ENCODE data around the gene CEP41. TPM values are rescaled to one million over a fixed set of nuclear protein-coding genes. Genes with fewer than 3 reads are reported as not detected.

Gene CEP41
- total RNA-seq, 1 donor from 2014 or later: 16.5 TPM

GRCh38 chr7:130390486-130390885 lies 50.3 kb downstream of the CEP41 start:
- H3K4me1 ChIP-seq: peaks cover 17% of the 10 kb centered on the region
- H3K27me3 ChIP-seq: no peaks in the 10 kb centered on the region
- DNase-seq (ENCODE audit: low spot score): no peak
- Mint-ChIP-seq H3K4me3 (no peak overlapping the region), H3K9me3 (peaks cover 15% of the 10 kb centered on the region), H3K27me3 (ENCODE audit: insufficient read depth, low read depth) (no peaks in the 10 kb centered on the region), H3K36me3 (peaks cover 17% of the 10 kb centered on the region), H3K4me1 (peaks cover 50% of the 10 kb centered on the region), H3K27ac (no peak overlapping the region)
- H3K27ac ChIP-seq: no peak overlapping the region
- TF ChIP-seq EZH2phosphoT487 (IDR thresholded peaks at IDR 0.05) (no peak), EZH2 (IDR thresholded peaks at IDR 0.05) (no peak)
- TF ChIP-seq, protein P1, sequence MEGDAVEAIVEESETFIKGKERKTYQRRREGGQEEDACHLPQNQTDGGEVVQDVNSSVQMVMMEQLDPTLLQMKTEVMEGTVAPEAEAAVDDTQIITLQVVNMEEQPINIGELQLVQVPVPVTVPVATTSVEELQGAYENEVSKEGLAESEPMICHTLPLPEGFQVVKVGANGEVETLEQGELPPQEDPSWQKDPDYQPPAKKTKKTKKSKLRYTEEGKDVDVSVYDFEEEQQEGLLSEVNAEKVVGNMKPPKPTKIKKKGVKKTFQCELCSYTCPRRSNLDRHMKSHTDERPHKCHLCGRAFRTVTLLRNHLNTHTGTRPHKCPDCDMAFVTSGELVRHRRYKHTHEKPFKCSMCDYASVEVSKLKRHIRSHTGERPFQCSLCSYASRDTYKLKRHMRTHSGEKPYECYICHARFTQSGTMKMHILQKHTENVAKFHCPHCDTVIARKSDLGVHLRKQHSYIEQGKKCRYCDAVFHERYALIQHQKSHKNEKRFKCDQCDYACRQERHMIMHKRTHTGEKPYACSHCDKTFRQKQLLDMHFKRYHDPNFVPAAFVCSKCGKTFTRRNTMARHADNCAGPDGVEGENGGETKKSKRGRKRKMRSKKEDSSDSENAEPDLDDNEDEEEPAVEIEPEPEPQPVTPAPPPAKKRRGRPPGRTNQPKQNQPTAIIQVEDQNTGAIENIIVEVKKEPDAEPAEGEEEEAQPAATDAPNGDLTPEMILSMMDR (IDR thresholded peaks at IDR 0.05): no peak
- H3K4me3 ChIP-seq: no peak overlapping the region
- H4K20me1 ChIP-seq (ENCODE audit: low read depth): no peaks in the 10 kb centered on the region
- H3K36me3 ChIP-seq: no peaks in the 10 kb centered on the region
- H3K9me3 ChIP-seq (ENCODE audit: low read depth): no peaks in the 10 kb centered on the region
- H3K79me2 ChIP-seq (ENCODE audit: low read depth): no peaks in the 10 kb centered on the region
- no peak overlapping the region for H2AFZ ChIP-seq (replicated peaks)
- H3K9ac ChIP-seq: no peak overlapping the region
- H3F3A ChIP-seq (ENCODE audit: low read depth): no peaks in the 10 kb centered on the region
- H3K4me2 ChIP-seq: no peak overlapping the region

DNA sequence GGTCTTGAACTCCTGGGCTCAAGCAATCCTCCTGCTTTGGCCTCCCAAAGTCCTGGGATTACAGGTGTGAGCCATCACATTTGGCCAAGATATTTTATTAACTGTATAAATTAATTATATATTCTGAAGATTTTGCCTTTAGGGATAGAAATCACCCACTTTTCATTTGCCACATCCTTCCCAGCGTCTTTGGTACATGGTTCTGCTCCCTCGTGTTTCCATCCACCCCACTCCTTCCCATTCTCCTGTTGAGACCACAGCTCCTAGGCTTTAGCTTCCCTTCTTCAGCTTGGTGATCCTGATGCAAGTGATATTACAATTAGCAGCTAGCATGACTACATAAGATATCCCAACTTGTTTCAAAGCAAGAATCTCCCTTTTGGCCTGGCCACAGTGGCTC lies 52.1 kb downstream of the CEP41 start:
- no peaks in the 10 kb centered on the region for H3K4me1 ChIP-seq
- H3K4me1 Mint-ChIP-seq: peaks cover 35% of the 10 kb centered on the region
- no peak overlapping the region for H3K27ac ChIP-seq
- H3K27ac Mint-ChIP-seq: peak overlapping the region; percentile 72
- no peak for TF ChIP-seq EZH2phosphoT487 (IDR thresholded peaks at IDR 0.05)
- no peak for TF ChIP-seq EZH2 (IDR thresholded peaks at IDR 0.05)
- TF ChIP-seq, protein P1 (IDR thresholded peaks at IDR 0.05): no peak
- no peak overlapping the region for H3K4me2 ChIP-seq
- no peaks in the 10 kb centered on the region for H3F3A ChIP-seq (ENCODE audit: low read depth)
- H3K36me3 ChIP-seq: no peaks in the 10 kb centered on the region
- DNase-seq (ENCODE audit: low spot score): no peak
- no peak overlapping the region for H3K4me3 ChIP-seq
- H3K9me3 Mint-ChIP-seq: peaks cover 15% of the 10 kb centered on the region
- peak overlapping the region; percentile 48 for H3K4me3 Mint-ChIP-seq
- peaks cover 2% of the 10 kb centered on the region for H3K27me3 Mint-ChIP-seq (ENCODE audit: insufficient read depth, low read depth)
- H3K79me2 ChIP-seq (ENCODE audit: low read depth): no peaks in the 10 kb centered on the region
- no peaks in the 10 kb centered on the region for H4K20me1 ChIP-seq (ENCODE audit: low read depth)
- H3K36me3 Mint-ChIP-seq: peaks cover 8% of the 10 kb centered on the region
- no peaks in the 10 kb centered on the region for H3K9me3 ChIP-seq (ENCODE audit: low read depth)
- H3K9ac ChIP-seq: no peak overlapping the region
- no peak overlapping the region for H2AFZ ChIP-seq (replicated peaks)
- no peaks in the 10 kb centered on the region for H3K27me3 ChIP-seq

DNA sequence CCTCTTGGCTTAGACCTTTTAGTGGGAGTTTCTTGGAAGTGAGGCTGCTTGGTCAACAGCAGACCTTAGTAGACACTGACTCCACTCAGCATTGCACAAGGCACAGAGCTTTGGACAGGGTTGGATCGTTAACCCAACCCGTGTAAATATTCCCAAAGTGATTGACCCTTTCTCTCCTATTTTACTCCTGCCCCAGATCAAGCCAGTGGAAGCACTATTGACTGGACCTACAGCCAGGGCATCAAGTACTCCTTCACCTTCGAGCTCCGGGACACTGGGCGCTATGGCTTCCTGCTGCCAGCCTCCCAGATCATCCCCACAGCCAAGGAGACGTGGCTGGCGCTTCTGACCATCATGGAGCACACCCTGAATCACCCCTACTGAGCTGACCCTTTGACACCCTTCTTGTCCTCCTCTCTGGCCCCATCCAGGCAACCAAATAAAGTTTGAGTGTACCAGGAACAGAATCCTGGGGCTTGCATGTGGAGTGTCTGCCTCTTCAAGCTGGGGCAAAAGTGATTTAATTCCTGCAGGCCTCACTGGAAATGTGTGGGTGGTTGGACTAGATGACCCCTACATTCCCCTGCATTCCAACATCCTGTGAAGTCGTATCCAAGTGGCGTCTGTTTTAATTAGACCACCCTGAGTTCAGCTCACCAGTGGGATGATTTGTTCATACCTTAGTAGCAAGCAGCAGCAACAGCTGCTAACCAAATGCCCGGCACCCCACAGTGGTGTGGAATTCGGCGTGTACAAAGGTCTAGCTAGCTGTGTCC lies 53.0 kb downstream of the CEP41 start:
- H3K9ac ChIP-seq: no peak overlapping the region
- no peaks in the 10 kb centered on the region for H3K27me3 ChIP-seq
- Mint-ChIP-seq H3K27me3 (ENCODE audit: insufficient read depth, low read depth) (peaks cover 7% of the 10 kb centered on the region), H3K4me1 (peaks cover 28% of the 10 kb centered on the region), H3K4me3 (no peak overlapping the region), H3K27ac (peak overlapping the region; percentile 89), H3K36me3 (peaks cover 8% of the 10 kb centered on the region), H3K9me3 (peaks cover 17% of the 10 kb centered on the region)
- H3K4me1 ChIP-seq: no peaks in the 10 kb centered on the region
- H3K4me3 ChIP-seq: no peak overlapping the region
- no peaks in the 10 kb centered on the region for H3K9me3 ChIP-seq (ENCODE audit: low read depth)
- H4K20me1 ChIP-seq (ENCODE audit: low read depth): no peaks in the 10 kb centered on the region
- H3K27ac ChIP-seq: no peak overlapping the region
- no peaks in the 10 kb centered on the region for H3K36me3 ChIP-seq
- no peaks in the 10 kb centered on the region for H3K79me2 ChIP-seq (ENCODE audit: low read depth)
- H3K4me2 ChIP-seq: no peak overlapping the region
- no peak overlapping the region for H2AFZ ChIP-seq (replicated peaks)
- TF ChIP-seq, protein P1 (IDR thresholded peaks at IDR 0.05): no peak
- TF ChIP-seq EZH2phosphoT487 (IDR thresholded peaks at IDR 0.05) (no peak), EZH2 (IDR thresholded peaks at IDR 0.05) (no peak)
- no peaks in the 10 kb centered on the region for H3F3A ChIP-seq (ENCODE audit: low read depth)
- no peak for DNase-seq (ENCODE audit: low spot score)
